ENCODE measurements around the gene MFAP4.

The MFAP4 gene

DNA sequence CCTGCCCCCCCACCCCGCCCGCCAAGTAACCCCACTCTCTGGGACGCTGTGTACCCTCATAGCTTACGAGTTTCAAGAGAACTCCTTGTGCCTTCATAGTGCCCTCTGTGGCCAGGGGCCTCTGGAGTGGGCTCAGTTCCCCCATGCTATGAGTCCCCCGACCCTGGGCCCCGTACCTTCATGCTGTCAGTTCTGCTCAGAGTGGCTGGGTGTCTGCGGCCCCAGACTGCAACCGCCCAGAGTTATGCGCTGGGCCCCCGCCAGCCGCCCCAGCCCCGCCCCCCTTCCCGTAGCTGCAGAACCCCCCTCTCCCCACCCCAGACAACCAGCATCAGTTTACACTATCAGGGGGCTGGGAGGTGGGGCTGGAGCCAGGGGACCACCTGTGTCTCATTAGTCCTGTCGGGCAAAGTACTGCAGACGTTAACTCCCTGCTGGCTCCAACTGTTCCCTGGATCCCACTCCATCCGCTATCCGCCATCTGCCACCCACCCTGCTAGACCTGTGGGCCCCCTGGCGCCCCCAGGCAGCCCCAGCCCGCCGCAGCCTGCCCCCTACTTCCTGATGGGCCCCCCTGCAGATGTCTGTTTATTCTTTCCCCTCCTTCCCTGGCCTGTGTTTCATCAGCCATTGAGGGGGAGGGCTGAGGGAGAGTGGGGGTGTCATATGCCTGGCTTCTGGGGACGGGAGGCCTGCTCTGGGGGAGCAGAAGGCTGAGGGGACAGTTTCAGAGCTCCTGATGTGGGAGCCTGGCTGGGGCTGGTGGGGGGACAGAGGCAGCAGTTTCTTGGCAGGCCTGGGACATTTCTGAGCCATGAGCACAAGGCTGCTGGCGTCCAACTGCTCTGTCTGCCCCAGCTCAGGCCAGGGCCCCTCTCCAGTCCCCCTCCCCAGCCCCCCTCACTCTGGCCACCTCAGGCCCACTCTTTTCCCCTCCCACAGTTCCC lies at the start of gene MFAP4:
MFAP4 (minus strand) TSS at position 217 of the 947 bp plus-strand sequence; CDS start at position 182, 35 bp downstream.
- peak; percentile 95 for DNase-seq (ENCODE audit: low read depth)

DNA sequence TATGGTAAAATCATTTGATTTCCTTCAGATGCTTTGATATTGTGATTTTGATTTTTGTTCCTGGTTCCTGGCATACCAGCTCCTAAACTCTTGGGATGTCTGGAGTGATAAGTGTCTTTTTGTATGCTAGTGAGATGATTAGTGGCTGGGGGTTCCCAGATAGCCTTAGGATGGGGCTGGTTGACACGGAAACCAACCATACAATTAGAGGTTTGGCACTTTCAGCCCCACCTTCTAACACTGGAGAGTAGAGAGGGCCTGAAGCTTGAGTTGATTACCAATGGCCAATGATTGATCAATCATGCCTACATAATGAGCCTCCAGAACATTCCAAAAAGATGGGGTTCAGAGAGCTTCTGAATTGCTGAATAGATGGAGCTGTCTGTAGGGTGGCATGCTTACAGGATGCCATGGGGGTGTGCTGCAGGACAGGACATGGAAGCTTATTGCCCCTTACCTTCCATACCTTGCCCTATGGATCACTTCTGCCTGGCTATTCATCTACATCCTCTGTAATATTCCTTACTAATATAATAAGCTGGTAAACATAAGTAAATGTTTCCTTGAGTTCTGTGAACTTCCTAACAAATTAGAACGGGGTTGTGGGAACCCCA lies 46.8 kb upstream of the MFAP4 start:
- no peak for DNase-seq (ENCODE audit: low read depth)
- TF ChIP-seq, protein P1, sequence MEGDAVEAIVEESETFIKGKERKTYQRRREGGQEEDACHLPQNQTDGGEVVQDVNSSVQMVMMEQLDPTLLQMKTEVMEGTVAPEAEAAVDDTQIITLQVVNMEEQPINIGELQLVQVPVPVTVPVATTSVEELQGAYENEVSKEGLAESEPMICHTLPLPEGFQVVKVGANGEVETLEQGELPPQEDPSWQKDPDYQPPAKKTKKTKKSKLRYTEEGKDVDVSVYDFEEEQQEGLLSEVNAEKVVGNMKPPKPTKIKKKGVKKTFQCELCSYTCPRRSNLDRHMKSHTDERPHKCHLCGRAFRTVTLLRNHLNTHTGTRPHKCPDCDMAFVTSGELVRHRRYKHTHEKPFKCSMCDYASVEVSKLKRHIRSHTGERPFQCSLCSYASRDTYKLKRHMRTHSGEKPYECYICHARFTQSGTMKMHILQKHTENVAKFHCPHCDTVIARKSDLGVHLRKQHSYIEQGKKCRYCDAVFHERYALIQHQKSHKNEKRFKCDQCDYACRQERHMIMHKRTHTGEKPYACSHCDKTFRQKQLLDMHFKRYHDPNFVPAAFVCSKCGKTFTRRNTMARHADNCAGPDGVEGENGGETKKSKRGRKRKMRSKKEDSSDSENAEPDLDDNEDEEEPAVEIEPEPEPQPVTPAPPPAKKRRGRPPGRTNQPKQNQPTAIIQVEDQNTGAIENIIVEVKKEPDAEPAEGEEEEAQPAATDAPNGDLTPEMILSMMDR (conservative IDR thresholded peaks at IDR 0.05; ENCODE audit: low read depth, low read length) = no peak
- no peak overlapping the region for H3K4me3 ChIP-seq (ENCODE audit: low read depth, low read length)

More for the DNA sequence above, at the start of gene MFAP4:
- TF ChIP-seq, protein P1 (conservative IDR thresholded peaks at IDR 0.05; ENCODE audit: low read depth, low read length) = no peak
- H3K4me3 ChIP-seq (ENCODE audit: low read depth, low read length) = peak within 1 kb of the TSS; percentile 64

GRCh38 chr17:19433255-19433654 lies 46.3 kb upstream of the MFAP4 start:
- TF ChIP-seq, protein P1 (conservative IDR thresholded peaks at IDR 0.05; ENCODE audit: low read depth, low read length) = no peak
- no peak for DNase-seq (ENCODE audit: low read depth)

DNA sequence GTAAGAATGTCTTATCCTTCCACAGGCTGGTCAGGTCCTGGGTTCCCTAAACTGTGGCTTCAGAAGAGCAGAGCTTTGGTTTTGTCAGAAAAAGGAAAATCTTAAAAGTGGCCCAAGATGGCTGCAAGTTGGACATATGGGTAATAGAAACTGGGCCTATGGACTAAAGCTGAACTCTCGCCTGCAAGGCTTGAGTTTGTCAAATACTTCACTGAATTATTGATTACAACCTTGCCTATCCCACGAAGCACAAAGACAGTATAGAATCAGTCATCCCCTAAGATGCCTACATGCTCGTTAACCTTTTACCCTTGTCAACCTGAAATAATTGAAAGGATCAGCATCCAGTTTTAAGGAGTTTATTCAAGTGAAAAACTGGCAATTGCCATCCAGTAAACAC lies 44.7 kb upstream of the MFAP4 start:
- no peak for DNase-seq (ENCODE audit: low read depth)
- no peak overlapping the region for H3K4me3 ChIP-seq (ENCODE audit: low read depth, low read length)
- TF ChIP-seq, protein P1 (conservative IDR thresholded peaks at IDR 0.05; ENCODE audit: low read depth, low read length) = no peak

More at GRCh38 chr17:19433255-19433654, 46.3 kb upstream of the MFAP4 start:
- no peak overlapping the region for H3K4me3 ChIP-seq (ENCODE audit: low read depth, low read length)

- DNase-seq (ENCODE audit: low read depth) = no peak
- TF ChIP-seq, protein P1 (conservative IDR thresholded peaks at IDR 0.05; ENCODE audit: low read depth, low read length) = no peak
- H3K4me3 ChIP-seq (ENCODE audit: low read depth, low read length) = no peak overlapping the region
These were observed 39.6 kb upstream of the MFAP4 start for GRCh38 chr17:19426631-19427030.

DNA sequence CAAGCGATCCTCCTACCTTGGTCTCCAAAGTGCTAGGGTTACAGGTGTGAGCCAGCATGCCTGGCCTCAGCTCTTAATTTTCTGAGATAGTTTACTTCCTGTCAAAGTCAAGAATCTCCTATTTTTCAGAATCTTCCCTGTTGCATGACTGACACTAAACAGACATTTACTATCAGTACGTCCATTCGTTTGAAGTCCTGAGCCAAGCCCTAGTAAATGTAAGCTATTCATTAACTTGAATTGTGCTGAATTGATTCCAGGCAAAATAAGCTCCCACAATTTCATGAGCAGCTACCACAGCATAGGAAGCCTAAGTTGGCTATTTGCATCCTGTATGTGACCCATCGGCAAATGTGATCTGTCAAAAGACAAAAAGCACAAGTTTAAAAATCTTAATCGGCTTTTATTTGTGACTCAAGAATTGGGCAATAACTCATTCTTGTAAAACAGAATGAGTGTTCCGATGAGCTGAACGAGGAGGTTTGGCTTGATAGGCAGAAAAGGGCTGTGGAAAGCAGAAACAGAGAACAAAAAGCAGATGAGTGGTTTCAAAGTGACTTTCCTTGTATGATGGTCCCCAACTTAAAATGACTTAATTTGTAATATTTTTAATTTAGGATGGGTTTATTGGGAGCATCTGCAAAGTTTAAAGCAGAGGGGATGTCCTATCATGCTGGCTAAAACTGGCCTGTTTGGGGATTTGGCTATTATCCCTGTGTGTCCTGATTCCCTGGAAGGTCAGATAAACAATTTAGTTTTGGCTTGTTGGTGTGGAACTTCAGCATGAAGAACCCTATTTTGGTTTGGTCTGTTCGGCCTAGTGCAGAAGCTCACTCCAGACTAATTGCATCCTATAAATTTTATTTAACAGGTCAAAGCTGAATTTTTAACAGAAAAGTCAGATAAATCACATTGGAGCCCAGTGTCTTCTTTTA lies 38.2 kb upstream of the MFAP4 start:
- DNase-seq (ENCODE audit: low read depth) = no peak

More for the DNA sequence above, 38.2 kb upstream of the MFAP4 start:
- H3K4me3 ChIP-seq (ENCODE audit: low read depth, low read length) = no peak overlapping the region
- TF ChIP-seq, protein P1 (conservative IDR thresholded peaks at IDR 0.05; ENCODE audit: low read depth, low read length) = no peak
